ENCODE data around the gene GALNT17. TPM values are rescaled to one million over a fixed set of nuclear protein-coding genes. Genes with fewer than 3 reads are reported as not detected.

The GALNT17 gene
- total and polyA plus RNA-seq, 4 donors: 2.8 to 10.8 (median 7.4) TPM

- DNase-seq (no peak), ATAC-seq (ENCODE audit: insufficient read depth, low FRiP score) (no peak)
- Histone ChIP-seq H3K27ac (ENCODE audit: low read depth in 1 of 2, low read length in 1 of 2) (no peak overlapping the region), H3K9ac (ENCODE audit: insufficient read depth in 1 of 2, low read length in 2 of 2) (no peak overlapping the region), H3K36me3 (ENCODE audit: control insufficient read depth in 4 of 4, insufficient read depth in 4 of 4, low read length in 4 of 4) (no peaks in the 10 kb centered on the region), H3K27me3 (ENCODE audit: control insufficient read depth in 3 of 3, insufficient read depth in 3 of 3, low read length in 2 of 3) (no peaks in the 10 kb centered on the region), H3K4me3 (no peak overlapping the region), H3K4me1 (ENCODE audit: control insufficient read depth in 5 of 5, insufficient read depth in 5 of 5, low read length in 5 of 5) (peaks cover 0 to 8% (median 0%) of the 10 kb centered on the region in 5 donors), H3K9me3 (ENCODE audit: control insufficient read depth in 4 of 4, insufficient read depth in 3 of 4, low read length in 3 of 4) (peaks cover 0 to 5% (median 0%) of the 10 kb centered on the region in 4 donors)
- TF ChIP-seq, protein P1, sequence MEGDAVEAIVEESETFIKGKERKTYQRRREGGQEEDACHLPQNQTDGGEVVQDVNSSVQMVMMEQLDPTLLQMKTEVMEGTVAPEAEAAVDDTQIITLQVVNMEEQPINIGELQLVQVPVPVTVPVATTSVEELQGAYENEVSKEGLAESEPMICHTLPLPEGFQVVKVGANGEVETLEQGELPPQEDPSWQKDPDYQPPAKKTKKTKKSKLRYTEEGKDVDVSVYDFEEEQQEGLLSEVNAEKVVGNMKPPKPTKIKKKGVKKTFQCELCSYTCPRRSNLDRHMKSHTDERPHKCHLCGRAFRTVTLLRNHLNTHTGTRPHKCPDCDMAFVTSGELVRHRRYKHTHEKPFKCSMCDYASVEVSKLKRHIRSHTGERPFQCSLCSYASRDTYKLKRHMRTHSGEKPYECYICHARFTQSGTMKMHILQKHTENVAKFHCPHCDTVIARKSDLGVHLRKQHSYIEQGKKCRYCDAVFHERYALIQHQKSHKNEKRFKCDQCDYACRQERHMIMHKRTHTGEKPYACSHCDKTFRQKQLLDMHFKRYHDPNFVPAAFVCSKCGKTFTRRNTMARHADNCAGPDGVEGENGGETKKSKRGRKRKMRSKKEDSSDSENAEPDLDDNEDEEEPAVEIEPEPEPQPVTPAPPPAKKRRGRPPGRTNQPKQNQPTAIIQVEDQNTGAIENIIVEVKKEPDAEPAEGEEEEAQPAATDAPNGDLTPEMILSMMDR (IDR thresholded peaks at IDR 0.05; ENCODE audit: control extremely low read depth, extremely low read depth): no peak
- 78 to 84% methylated on average over 3 of the region's 3 CpGs for WGBS, 2 donors
Observed at GRCh38 chr7:71498381-71498780, 366.4 kb downstream of the GALNT17 start.

DNA sequence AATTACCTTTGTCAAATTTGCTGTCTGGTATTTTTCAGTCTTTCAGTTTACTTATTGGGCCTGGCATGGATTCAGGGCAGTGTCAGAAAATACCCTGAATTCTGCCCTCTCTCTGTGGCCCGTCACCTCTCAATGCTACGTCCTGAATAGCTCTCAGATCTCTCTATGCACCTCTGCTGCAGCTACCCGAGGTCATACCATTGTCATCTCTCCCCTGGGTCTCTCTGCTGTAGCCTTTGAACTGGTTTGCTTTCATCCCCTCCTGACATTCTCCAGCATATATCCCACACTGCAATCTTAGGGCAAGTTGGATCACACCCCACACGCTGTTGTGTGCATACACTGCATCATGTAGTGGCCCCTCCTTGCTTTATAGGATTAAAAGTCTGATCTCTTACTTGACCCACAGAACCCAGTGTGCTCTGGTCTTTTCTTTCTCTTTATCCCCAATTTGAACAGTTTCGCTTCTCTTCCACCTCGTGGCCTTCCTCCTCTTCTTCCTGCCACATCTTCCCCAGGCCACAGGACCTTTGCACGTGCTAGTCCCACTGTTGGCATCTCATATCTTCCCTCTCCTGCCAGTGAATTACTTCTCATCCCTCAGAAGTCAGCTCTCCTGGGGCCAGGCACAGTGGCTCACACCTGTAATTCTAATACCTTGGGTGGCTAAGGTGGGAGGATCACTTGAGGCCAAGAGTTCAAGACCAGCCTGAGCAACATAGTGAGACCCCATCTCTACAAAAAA, 372.9 kb downstream of the GALNT17 start:
- DNase-seq: no peak
- no peaks in the 10 kb centered on the region for H3K36me3 ChIP-seq (ENCODE audit: control insufficient read depth in 4 of 4, insufficient read depth in 4 of 4, low read length in 4 of 4)
- H3K9ac ChIP-seq (ENCODE audit: insufficient read depth in 1 of 2, low read length in 2 of 2): no peak overlapping the region
- 77% methylated on average over 7 of the region's 7 CpGs for WGBS, 2 donors
- TF ChIP-seq, protein P1 (IDR thresholded peaks at IDR 0.05; ENCODE audit: control extremely low read depth, extremely low read depth): no peak
- ATAC-seq (ENCODE audit: insufficient read depth, low FRiP score): no peak
- no peak overlapping the region for H3K4me3 ChIP-seq
- H3K9me3 ChIP-seq (ENCODE audit: control insufficient read depth in 4 of 4, insufficient read depth in 3 of 4, low read length in 3 of 4): peaks cover 0 to 9% (median 0%) of the 10 kb centered on the region in 4 donors
- peaks cover 0 to 18% (median 0%) of the 10 kb centered on the region in 5 donors for H3K4me1 ChIP-seq (ENCODE audit: control insufficient read depth in 5 of 5, insufficient read depth in 5 of 5, low read length in 5 of 5)
- H3K27ac ChIP-seq (ENCODE audit: low read depth in 1 of 2, low read length in 1 of 2): no peak overlapping the region
- H3K27me3 ChIP-seq (ENCODE audit: control insufficient read depth in 3 of 3, insufficient read depth in 3 of 3, low read length in 2 of 3): no peaks in the 10 kb centered on the region

DNA sequence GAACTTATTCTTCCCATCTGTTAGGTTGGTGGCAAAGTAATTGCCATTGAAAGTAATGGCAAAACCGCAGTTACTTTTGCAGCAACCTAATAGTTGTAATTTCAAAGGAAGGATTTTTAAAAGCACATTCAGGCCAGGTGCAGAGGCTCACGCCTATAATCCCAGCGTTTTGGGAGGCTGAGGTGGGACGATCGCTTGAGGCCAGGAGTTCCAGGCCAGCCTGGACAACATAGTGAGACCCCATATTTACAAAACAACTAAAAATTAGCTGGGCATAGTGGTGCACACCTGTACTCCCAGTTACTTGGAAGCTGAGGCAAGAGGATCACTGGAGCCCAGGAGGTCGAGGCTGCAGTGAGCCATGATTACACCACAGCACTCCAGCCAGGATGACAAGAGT, 374.9 kb downstream of the GALNT17 start:
- Histone ChIP-seq H3K27ac (ENCODE audit: low read depth in 1 of 2, low read length in 1 of 2) (no peak overlapping the region), H3K4me1 (ENCODE audit: control insufficient read depth in 5 of 5, insufficient read depth in 5 of 5, low read length in 5 of 5) (peaks cover 0 to 18% (median 0%) of the 10 kb centered on the region in 5 donors), H3K9me3 (ENCODE audit: control insufficient read depth in 4 of 4, insufficient read depth in 3 of 4, low read length in 3 of 4) (peaks cover 0 to 7% (median 0%) of the 10 kb centered on the region in 4 donors), H3K4me3 (no peak overlapping the region), H3K27me3 (ENCODE audit: control insufficient read depth in 3 of 3, insufficient read depth in 3 of 3, low read length in 2 of 3) (no peaks in the 10 kb centered on the region), H3K36me3 (ENCODE audit: control insufficient read depth in 4 of 4, insufficient read depth in 4 of 4, low read length in 4 of 4) (no peaks in the 10 kb centered on the region), H3K9ac (ENCODE audit: insufficient read depth in 1 of 2, low read length in 2 of 2) (no peak overlapping the region)
- WGBS, 2 donors: 84 to 87% methylated on average over 6 of the region's 6 CpGs
- no peak for DNase-seq
- TF ChIP-seq, protein P1 (IDR thresholded peaks at IDR 0.05; ENCODE audit: control extremely low read depth, extremely low read depth): no peak
- no peak for ATAC-seq (ENCODE audit: insufficient read depth, low FRiP score)

All from lung (tissue), 12 donors.